ENCODE data around the gene SNRK. TPM values are rescaled to one million over a fixed set of nuclear protein-coding genes. Genes with fewer than 3 reads are reported as not detected.

The SNRK gene
- total RNA-seq, 1 donor from 2014 or later: 13.3 TPM

- H3K9me3 ChIP-seq (ENCODE audit: insufficient read depth, low read depth, low read length): no peaks in the 10 kb centered on the region
- Mint-ChIP-seq H3K4me3 (ENCODE audit: unreplicated experiment) (no peak overlapping the region), H3K27ac (ENCODE audit: unreplicated experiment) (no peak overlapping the region), H3K4me1 (ENCODE audit: low read depth, unreplicated experiment) (peaks cover 22% of the 10 kb centered on the region), H3K9me3 (ENCODE audit: unreplicated experiment) (peaks cover 1% of the 10 kb centered on the region), H3K36me3 (ENCODE audit: low read depth, unreplicated experiment) (peaks cover 31% of the 10 kb centered on the region), H3K27me3 (ENCODE audit: low read depth, unreplicated experiment) (no peaks in the 10 kb centered on the region)
- H3K79me2 ChIP-seq (ENCODE audit: insufficient read depth, low read length): no peaks in the 10 kb centered on the region
- FAIRE-seq (no peak), DNase-seq (ENCODE audit: low read depth) (no peak)
- H2AFZ ChIP-seq (ENCODE audit: low read depth, low read length): no peak overlapping the region
- H3K4me3 ChIP-seq (ENCODE audit: insufficient read depth, low read depth, low read length): no peak overlapping the region
- H3K36me3 ChIP-seq (ENCODE audit: insufficient read depth, low read length): peaks cover 19% of the 10 kb centered on the region
- H3K27me3 ChIP-seq (ENCODE audit: insufficient read depth, low read length): no peaks in the 10 kb centered on the region
- H3K4me2 ChIP-seq (ENCODE audit: low read length): no peak overlapping the region
- H3K9ac ChIP-seq (ENCODE audit: low read length): no peak overlapping the region
- H3K4me1 ChIP-seq (ENCODE audit: insufficient read depth, low read length): peaks cover 5% of the 10 kb centered on the region
- H3K27ac ChIP-seq (ENCODE audit: low read depth, low read length): no peak overlapping the region
- TF ChIP-seq CTCF (IDR thresholded peaks at IDR 0.05; ENCODE audit: insufficient read depth, low read depth, low read length) (no peak), EZH2 (IDR thresholded peaks at IDR 0.05; ENCODE audit: insufficient read depth, low read length) (no peak)
- H4K20me1 ChIP-seq (ENCODE audit: insufficient read depth, low read length): peaks cover 7% of the 10 kb centered on the region
Observed at GRCh38 chr3:43343815-43344214, 57.5 kb downstream of the SNRK start.

- no peak overlapping the region for H3K27ac Mint-ChIP-seq (ENCODE audit: unreplicated experiment)
- no peaks in the 10 kb centered on the region for H3K27me3 Mint-ChIP-seq (ENCODE audit: low read depth, unreplicated experiment)
- H3K9me3 ChIP-seq (ENCODE audit: insufficient read depth, low read depth, low read length): no peaks in the 10 kb centered on the region
- H3K4me1 ChIP-seq (ENCODE audit: insufficient read depth, low read length): peaks cover 5% of the 10 kb centered on the region
- H3K4me3 Mint-ChIP-seq (ENCODE audit: unreplicated experiment): no peak overlapping the region
- no peak overlapping the region for H3K4me2 ChIP-seq (ENCODE audit: low read length)
- DNase-seq (ENCODE audit: low read depth): no peak
- FAIRE-seq: no peak
- TF ChIP-seq EZH2 (IDR thresholded peaks at IDR 0.05; ENCODE audit: insufficient read depth, low read length): no peak
- no peak overlapping the region for H3K4me3 ChIP-seq (ENCODE audit: insufficient read depth, low read depth, low read length)
- no peak overlapping the region for H3K9ac ChIP-seq (ENCODE audit: low read length)
- no peaks in the 10 kb centered on the region for H3K9me3 Mint-ChIP-seq (ENCODE audit: unreplicated experiment)
- H3K27ac ChIP-seq (ENCODE audit: low read depth, low read length): no peak overlapping the region
- no peak overlapping the region for H2AFZ ChIP-seq (ENCODE audit: low read depth, low read length)
- peaks cover 25% of the 10 kb centered on the region for H3K4me1 Mint-ChIP-seq (ENCODE audit: low read depth, unreplicated experiment)
- H4K20me1 ChIP-seq (ENCODE audit: insufficient read depth, low read length): peaks cover 7% of the 10 kb centered on the region
- peaks cover 31% of the 10 kb centered on the region for H3K36me3 Mint-ChIP-seq (ENCODE audit: low read depth, unreplicated experiment)
- no peaks in the 10 kb centered on the region for H3K27me3 ChIP-seq (ENCODE audit: insufficient read depth, low read length)
- H3K79me2 ChIP-seq (ENCODE audit: insufficient read depth, low read length): no peaks in the 10 kb centered on the region
- H3K36me3 ChIP-seq (ENCODE audit: insufficient read depth, low read length): peaks cover 19% of the 10 kb centered on the region
Observed at GRCh38 chr3:43344520-43344919, 58.2 kb downstream of the SNRK start.

- Mint-ChIP-seq H3K36me3 (ENCODE audit: low read depth, unreplicated experiment) (peaks cover 25% of the 10 kb centered on the region), H3K4me1 (ENCODE audit: low read depth, unreplicated experiment) (peaks cover 30% of the 10 kb centered on the region), H3K27me3 (ENCODE audit: low read depth, unreplicated experiment) (no peaks in the 10 kb centered on the region), H3K27ac (ENCODE audit: unreplicated experiment) (peak overlapping the region; percentile 81), H3K9me3 (ENCODE audit: unreplicated experiment) (no peaks in the 10 kb centered on the region), H3K4me3 (ENCODE audit: unreplicated experiment) (no peak overlapping the region)
- FAIRE-seq (no peak), DNase-seq (ENCODE audit: low read depth) (no peak)
- Histone ChIP-seq H3K4me3 (ENCODE audit: insufficient read depth, low read depth, low read length) (no peak overlapping the region), H3K9me3 (ENCODE audit: insufficient read depth, low read depth, low read length) (no peaks in the 10 kb centered on the region), H3K9ac (ENCODE audit: low read length) (no peak overlapping the region), H3K27ac (ENCODE audit: low read depth, low read length) (no peak overlapping the region), H3K36me3 (ENCODE audit: insufficient read depth, low read length) (peaks cover 15% of the 10 kb centered on the region), H2AFZ (ENCODE audit: low read depth, low read length) (no peak overlapping the region), H3K79me2 (ENCODE audit: insufficient read depth, low read length) (no peaks in the 10 kb centered on the region), H3K27me3 (ENCODE audit: insufficient read depth, low read length) (no peaks in the 10 kb centered on the region), H3K4me2 (ENCODE audit: low read length) (no peak overlapping the region), H4K20me1 (ENCODE audit: insufficient read depth, low read length) (peaks cover 5% of the 10 kb centered on the region), H3K4me1 (ENCODE audit: insufficient read depth, low read length) (peaks cover 5% of the 10 kb centered on the region)
- no peak for TF ChIP-seq EZH2 (IDR thresholded peaks at IDR 0.05; ENCODE audit: insufficient read depth, low read length)
- no peak for TF ChIP-seq CTCF (IDR thresholded peaks at IDR 0.05; ENCODE audit: insufficient read depth, low read depth, low read length)
Observed at GRCh38 chr3:43345246-43345645, 58.9 kb downstream of the SNRK start.
